Bronchial epithelial cell (primary cell): ENCODE results near the gene TRAM2. TPM values are rescaled to one million over a fixed set of nuclear protein-coding genes. Genes with fewer than 3 reads are reported as not detected.

Experiments
- DNase-seq: peaks from one replicate; pipeline ENCODE4 v3.0.0-alpha.2; 2010; ENCODE audit warnings: low read depth
- FAIRE-seq: peaks from 2 replicates; lab custom pipeline; 2011; peaks lifted over from hg19 to GRCh38; lab: Jason Lieb, UNC
- H3K27me3 ChIP-seq: 2 replicates; pipeline ENCODE4 v1.5.1; 2011; ENCODE audit warnings: low read length; ENCODE audit not compliant: control insufficient read depth, insufficient read depth
- H3K36me3 ChIP-seq: 2 replicates; pipeline ENCODE4 v1.5.1; 2011; ENCODE audit warnings: low read length; ENCODE audit not compliant: control insufficient read depth, insufficient read depth
- H3K4me3 ChIP-seq: 2 replicates; pipeline ENCODE4 v1.5.1; 2011; ENCODE audit warnings: mild to moderate bottlenecking, low read depth, low read length, control low read depth
- total RNA-seq: library from RNA; depleted of rRNA; stranded (reverse); fragments of >200 nt; gene quantifications from 2 replicates; pipeline ENCODE4 v1.2.1, GENCODE V29; 2014
- TF ChIP-seq, protein P1 (sequence below): IDR thresholded peaks from 2 replicates; pipeline ENCODE4 v1.5.1; 2011; ENCODE audit warnings: mild to moderate bottlenecking, moderate library complexity, low read length, control low read depth, inconsistent platforms; ENCODE audit not compliant: insufficient read depth, severe bottlenecking

Gene TRAM2
- total RNA-seq, 1 donor from 2014 or later = 4.2 TPM

DNA sequence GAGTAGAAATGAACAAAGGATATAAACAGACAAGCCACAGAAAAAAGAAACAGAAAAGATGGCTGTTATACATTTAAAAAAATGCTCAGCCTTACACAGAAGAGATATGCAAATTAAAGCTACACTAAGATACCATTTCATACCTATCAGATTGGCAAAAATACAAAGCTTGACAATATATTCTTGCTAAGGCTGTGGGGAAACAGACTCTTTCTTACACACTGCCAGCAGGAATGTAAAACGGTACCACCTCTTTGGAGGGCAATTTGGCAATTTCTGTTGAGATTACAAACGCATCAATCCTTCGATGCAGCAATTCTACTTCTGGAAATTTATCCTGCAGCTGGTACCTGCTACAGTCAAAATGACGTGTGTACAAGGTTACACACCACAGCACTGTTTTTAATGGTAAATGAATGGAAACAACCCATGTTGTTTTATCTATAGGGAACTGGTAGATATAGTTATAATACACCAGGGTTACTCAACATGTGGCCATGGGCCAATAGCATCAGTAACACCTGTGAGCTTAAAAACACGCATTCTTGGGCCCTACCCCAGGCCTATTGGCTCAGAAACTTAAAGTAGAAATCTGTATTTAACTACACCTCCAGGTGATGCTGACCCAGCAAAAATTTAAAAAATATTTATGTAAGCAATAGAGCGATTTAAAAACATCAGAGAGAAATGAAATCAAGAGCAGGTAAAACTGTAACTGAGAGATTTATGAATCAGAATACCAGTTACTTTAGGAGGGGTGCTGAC lies 53.3 kb downstream of the TRAM2 start:
- no peak for FAIRE-seq
- Histone ChIP-seq H3K27me3 (no peaks in the 10 kb centered on the region), H3K36me3 (no peaks in the 10 kb centered on the region), H3K4me3 (no peak overlapping the region)
- DNase-seq = peak; percentile 45
- TF ChIP-seq, protein P1, sequence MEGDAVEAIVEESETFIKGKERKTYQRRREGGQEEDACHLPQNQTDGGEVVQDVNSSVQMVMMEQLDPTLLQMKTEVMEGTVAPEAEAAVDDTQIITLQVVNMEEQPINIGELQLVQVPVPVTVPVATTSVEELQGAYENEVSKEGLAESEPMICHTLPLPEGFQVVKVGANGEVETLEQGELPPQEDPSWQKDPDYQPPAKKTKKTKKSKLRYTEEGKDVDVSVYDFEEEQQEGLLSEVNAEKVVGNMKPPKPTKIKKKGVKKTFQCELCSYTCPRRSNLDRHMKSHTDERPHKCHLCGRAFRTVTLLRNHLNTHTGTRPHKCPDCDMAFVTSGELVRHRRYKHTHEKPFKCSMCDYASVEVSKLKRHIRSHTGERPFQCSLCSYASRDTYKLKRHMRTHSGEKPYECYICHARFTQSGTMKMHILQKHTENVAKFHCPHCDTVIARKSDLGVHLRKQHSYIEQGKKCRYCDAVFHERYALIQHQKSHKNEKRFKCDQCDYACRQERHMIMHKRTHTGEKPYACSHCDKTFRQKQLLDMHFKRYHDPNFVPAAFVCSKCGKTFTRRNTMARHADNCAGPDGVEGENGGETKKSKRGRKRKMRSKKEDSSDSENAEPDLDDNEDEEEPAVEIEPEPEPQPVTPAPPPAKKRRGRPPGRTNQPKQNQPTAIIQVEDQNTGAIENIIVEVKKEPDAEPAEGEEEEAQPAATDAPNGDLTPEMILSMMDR = no peak

DNA sequence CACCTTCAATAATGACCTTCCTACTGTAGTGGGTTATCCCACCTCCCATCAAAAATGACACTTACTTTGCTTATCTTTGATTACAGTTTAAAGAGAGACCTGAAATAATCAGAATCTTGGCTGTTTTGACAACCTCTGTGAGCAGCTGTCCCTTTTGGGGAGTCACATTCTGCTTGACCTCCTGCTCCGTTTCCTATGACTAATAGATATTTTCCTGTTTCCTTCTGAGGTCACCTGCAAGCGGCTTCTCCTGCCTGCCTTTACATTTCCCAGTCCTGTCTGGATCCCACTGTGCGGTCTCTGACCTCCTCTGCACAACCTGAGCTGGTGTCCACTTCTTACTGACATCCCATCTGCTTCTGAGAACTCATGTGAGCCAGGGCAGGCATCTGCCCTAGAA lies 54.2 kb downstream of the TRAM2 start:
- DNase-seq (peak; percentile 50), FAIRE-seq (no peak)
- no peaks in the 10 kb centered on the region for H3K36me3 ChIP-seq

GRCh38 chr6:52522151-52522626 lies 54.7 kb downstream of the TRAM2 start:
- no peaks in the 10 kb centered on the region for H3K36me3 ChIP-seq
- no peak overlapping the region for H3K4me3 ChIP-seq
- FAIRE-seq (no peak), DNase-seq (no peak)
- no peaks in the 10 kb centered on the region for H3K27me3 ChIP-seq
- TF ChIP-seq, protein P1 = no peak

More for the DNA sequence above, 54.2 kb downstream of the TRAM2 start:
- TF ChIP-seq, protein P1 = no peak
- Histone ChIP-seq H3K4me3 (no peak overlapping the region), H3K27me3 (no peaks in the 10 kb centered on the region)

- peaks cover 1% of the 10 kb centered on the region for H3K36me3 ChIP-seq
- TF ChIP-seq, protein P1 = no peak
- no peaks in the 10 kb centered on the region for H3K27me3 ChIP-seq
- no peak for FAIRE-seq
- DNase-seq = peak; percentile 69
- no peak overlapping the region for H3K4me3 ChIP-seq
These were observed 57.2 kb downstream of the TRAM2 start for GRCh38 chr6:52519618-52520017.

- Histone ChIP-seq H3K36me3 (peaks cover 1% of the 10 kb centered on the region), H3K4me3 (no peak overlapping the region), H3K27me3 (no peaks in the 10 kb centered on the region)
- DNase-seq (no peak), FAIRE-seq (no peak)
- TF ChIP-seq, protein P1 = no peak
These were observed 58.4 kb downstream of the TRAM2 start for GRCh38 chr6:52518279-52518945.
